KMS-11 (cell line): ENCODE measurements around the gene SMPD3.

Source experiments
- H2AFZ ChIP-seq: fragments of 200-600 bp; sonication (generic); 2 replicates; pipeline ENCODE4 v1.6.1; 2016; ENCODE audit warnings: antibody characterized with exemption, mixed run types, low read depth
- H3K27ac ChIP-seq: fragments of 200-600 bp; sonication (generic); 2 replicates; pipeline ENCODE4 v1.6.1; 2016; ENCODE audit warnings: mild to moderate bottlenecking, mixed run types
- H3K27me3 ChIP-seq: fragments of 200-600 bp; sonication (generic); 2 replicates; pipeline ENCODE4 v1.6.1; 2017; ENCODE audit warnings: mild to moderate bottlenecking, low read depth, mixed run types, moderate library complexity; ENCODE audit not compliant: insufficient read depth
- H3K36me3 ChIP-seq: fragments of 200-600 bp; sonication (generic); 2 replicates; pipeline ENCODE4 v1.6.1; 2017; ENCODE audit warnings: mild to moderate bottlenecking, mixed run types; ENCODE audit not compliant: insufficient read depth
- H3K4me1 ChIP-seq: fragments of 200-600 bp; sonication (generic); 2 replicates; pipeline ENCODE4 v1.6.1; 2016; ENCODE audit warnings: mild to moderate bottlenecking, low read depth, mixed run types; ENCODE audit not compliant: poor library complexity, severe bottlenecking
- H3K4me2 ChIP-seq: fragments of 200-600 bp; sonication (generic); 2 replicates; pipeline ENCODE4 v1.7.0; 2016; ENCODE audit warnings: mild to moderate bottlenecking, mixed run types
- H3K4me3 ChIP-seq: fragments of 200-600 bp; sonication (generic); IDR thresholded peaks from 2 replicates; pipeline ENCODE4 v1.6.1; 2017; ENCODE audit warnings: low read depth, low read length, mixed read lengths; ENCODE audit not compliant: insufficient read depth
- H3K79me2 ChIP-seq: fragments of 200-600 bp; sonication (generic); 2 replicates; pipeline ENCODE4 v1.6.1; 2016; ENCODE audit warnings: low read depth, mixed run types; ENCODE audit not compliant: insufficient read depth
- H3K9ac ChIP-seq: fragments of 200-600 bp; sonication (generic); 2 replicates; pipeline ENCODE4 v1.6.1; 2016; ENCODE audit warnings: mild to moderate bottlenecking, mixed run types
- H4K20me1 ChIP-seq: fragments of 200-600 bp; sonication (generic); 2 replicates; pipeline ENCODE4 v1.6.1; 2016; ENCODE audit warnings: mild to moderate bottlenecking, mixed run types; ENCODE audit not compliant: insufficient read depth
- CTCF ChIP-seq: fragments of 200-600 bp; sonication (generic); conservative IDR thresholded peaks from 2 replicates; pipeline ENCODE4 v1.6.1; 2017; ENCODE audit warnings: low read depth, mild to moderate bottlenecking, antibody characterized with exemption, low read length, moderate library complexity, mixed read lengths

Gene SMPD3

GRCh38 chr16:68403177-68403576 is 45.1 kb downstream of the SMPD3 start:
- Histone ChIP-seq H3K9ac (no peak overlapping the region), H3K4me2 (no peak overlapping the region), H3K79me2 (no peaks in the 10 kb centered on the region), H3K36me3 (no peaks in the 10 kb centered on the region), H3K27me3 (no peaks in the 10 kb centered on the region), H2AFZ (no peak overlapping the region), H3K4me1 (peaks cover 4% of the 10 kb centered on the region), H3K27ac (no peak overlapping the region), H4K20me1 (no peaks in the 10 kb centered on the region), H3K4me3 (no peak overlapping the region)
- TF ChIP-seq CTCF: no peak

GRCh38 chr16:68402748-68403040 is 45.6 kb downstream of the SMPD3 start:
- no peak overlapping the region for H3K4me2 ChIP-seq
- no peak for TF ChIP-seq CTCF

GRCh38 chr16:68401871-68402747 is 46.2 kb downstream of the SMPD3 start:
- no peaks in the 10 kb centered on the region for H3K27me3 ChIP-seq
- TF ChIP-seq CTCF: no peak
- H2AFZ ChIP-seq: no peak overlapping the region
- H3K4me2 ChIP-seq: no peak overlapping the region
- no peak overlapping the region for H3K27ac ChIP-seq
- H3K79me2 ChIP-seq: no peaks in the 10 kb centered on the region
- H3K4me1 ChIP-seq: peaks cover 4% of the 10 kb centered on the region
- H3K36me3 ChIP-seq: no peaks in the 10 kb centered on the region
- H4K20me1 ChIP-seq: no peaks in the 10 kb centered on the region
- no peak overlapping the region for H3K9ac ChIP-seq
- H3K4me3 ChIP-seq: no peak overlapping the region

More at GRCh38 chr16:68402748-68403040, 45.6 kb downstream of the SMPD3 start:
- H3K79me2 ChIP-seq: no peaks in the 10 kb centered on the region
- H3K9ac ChIP-seq: no peak overlapping the region
- H3K27ac ChIP-seq: no peak overlapping the region
- H4K20me1 ChIP-seq: no peaks in the 10 kb centered on the region
- no peaks in the 10 kb centered on the region for H3K27me3 ChIP-seq
- H3K4me3 ChIP-seq: no peak overlapping the region
- H3K4me1 ChIP-seq: peaks cover 4% of the 10 kb centered on the region
- no peak overlapping the region for H2AFZ ChIP-seq
- no peaks in the 10 kb centered on the region for H3K36me3 ChIP-seq

GRCh38 chr16:68400924-68401460 is 47.3 kb downstream of the SMPD3 start:
- no peaks in the 10 kb centered on the region for H3K36me3 ChIP-seq
- H3K9ac ChIP-seq: no peak overlapping the region
- H4K20me1 ChIP-seq: no peaks in the 10 kb centered on the region
- H3K4me3 ChIP-seq: no peak overlapping the region
- no peaks in the 10 kb centered on the region for H3K27me3 ChIP-seq
- no peak overlapping the region for H3K4me2 ChIP-seq
- H3K27ac ChIP-seq: no peak overlapping the region
- no peak overlapping the region for H2AFZ ChIP-seq
- H3K79me2 ChIP-seq: no peaks in the 10 kb centered on the region
- H3K4me1 ChIP-seq: peaks cover 12% of the 10 kb centered on the region
- no peak for TF ChIP-seq CTCF
